Neuronal stem cell (in vitro differentiated cells): Measurements from ENCODE around the gene KIAA1586.

Source experiments
- DNase-seq: peaks from one replicate; pipeline ENCODE4 v3.0.0-alpha.2; 2013; ENCODE audit warnings: low spot score
- H2AFZ ChIP-seq: one replicate; pipeline ENCODE4 v1.6.1; 2013; ENCODE audit warnings: mild to moderate bottlenecking, low read length, inconsistent platforms
- H2AK5ac ChIP-seq: 2 replicates; pipeline ENCODE4 v1.6.1; 2013; ENCODE audit warnings: low read depth, mild to moderate bottlenecking, inconsistent platforms, low read length, moderate library complexity, mixed read lengths
- H2BK120ac ChIP-seq: 2 replicates; pipeline ENCODE4 v1.6.1; 2013; ENCODE audit warnings: low read depth, mild to moderate bottlenecking, inconsistent platforms, low read length, moderate library complexity, mixed read lengths
- H2BK12ac ChIP-seq: one replicate; pipeline ENCODE4 v1.6.1; 2013; ENCODE audit warnings: low read length, inconsistent platforms
- H2BK15ac ChIP-seq: 2 replicates; pipeline ENCODE4 v1.6.1; 2013; ENCODE audit warnings: mild to moderate bottlenecking, low read length, inconsistent platforms, mixed read lengths
- H2BK5ac ChIP-seq: one replicate; pipeline ENCODE4 v1.6.1; 2013; ENCODE audit warnings: inconsistent platforms, mild to moderate bottlenecking, low read length, moderate library complexity
- H3K14ac ChIP-seq: one replicate; pipeline ENCODE4 v1.6.1; 2013; ENCODE audit warnings: low read length, inconsistent platforms
- H3K18ac ChIP-seq: 2 replicates; pipeline ENCODE4 v1.6.1; 2013; ENCODE audit warnings: low read length, inconsistent platforms
- H3K23ac ChIP-seq: 2 replicates; pipeline ENCODE4 v1.6.1; 2013; ENCODE audit warnings: low read depth, mild to moderate bottlenecking, mixed read lengths, low read length, inconsistent platforms; ENCODE audit not compliant: poor library complexity
- H3K27ac ChIP-seq: replicated peaks from 3 replicates; pipeline ENCODE4 v1.5.1; 2013; ENCODE audit warnings: low read length, inconsistent platforms
- H3K27me3 ChIP-seq, 3 experiments: 2 replicates each; pipeline ENCODE4 v1.6.1; 2013; ENCODE audit warnings: low read length in 3 of 3, mild to moderate bottlenecking in 2 of 3, inconsistent platforms in 1 of 3, low read depth in 1 of 3, mixed read lengths in 1 of 3, moderate library complexity in 1 of 3; ENCODE audit not compliant: control insufficient read depth in 3 of 3, insufficient read depth in 3 of 3
- H3K36me3 ChIP-seq, 2 donors: replicated peaks in 1 of 2; 2 replicates each; pipeline ENCODE4 v1.6.1; 2013; ENCODE audit warnings: low read length in 2 of 2; ENCODE audit not compliant: control insufficient read depth in 2 of 2, insufficient read depth in 2 of 2
- H3K4ac ChIP-seq: 2 replicates; pipeline ENCODE4 v1.6.1; 2013; ENCODE audit warnings: inconsistent platforms, mild to moderate bottlenecking, low read length, moderate library complexity
- H3K4me1 ChIP-seq, 2 donors: 1 replicate in 1 of 2; 2 replicates in 1 of 2; pipeline ENCODE4 v1.6.1; 2013; ENCODE audit warnings: low read length in 2 of 2, low read depth in 1 of 2; ENCODE audit not compliant: control insufficient read depth in 2 of 2, insufficient read depth in 1 of 2
- H3K4me2 ChIP-seq: one replicate; pipeline ENCODE4 v1.6.1; 2013; ENCODE audit warnings: mild to moderate bottlenecking, low read length, inconsistent platforms; ENCODE audit not compliant: insufficient read depth, poor library complexity, severe bottlenecking
- H3K4me3 ChIP-seq, 2 donors: 2 replicates each; pipeline ENCODE4 v1.5.1; 2013; ENCODE audit warnings: low read length in 2 of 2, mild to moderate bottlenecking in 2 of 2, inconsistent platforms in 1 of 2, moderate library complexity in 1 of 2
- H3K79me1 ChIP-seq: one replicate; pipeline ENCODE4 v1.6.1; 2013; ENCODE audit warnings: low read depth, mild to moderate bottlenecking, inconsistent platforms, low read length, moderate library complexity
- H3K9ac ChIP-seq: one replicate; pipeline ENCODE4 v1.6.1; 2013; ENCODE audit warnings: mild to moderate bottlenecking, low read depth, low read length, inconsistent platforms; ENCODE audit not compliant: poor library complexity
- H3K9me3 ChIP-seq, 2 donors: replicated peaks in 1 of 2; 2 replicates each; pipeline versions ENCODE3 to v1.6.1; 2013; ENCODE audit warnings: low read length in 2 of 2, mild to moderate bottlenecking in 2 of 2, inconsistent platforms in 1 of 2, low read depth in 1 of 2, mixed read lengths in 1 of 2, moderate library complexity in 1 of 2; ENCODE audit not compliant: control insufficient read depth in 2 of 2, insufficient read depth in 1 of 2
- H4K8ac ChIP-seq: one replicate; pipeline ENCODE4 v1.6.1; 2013; ENCODE audit warnings: low read depth, mild to moderate bottlenecking, inconsistent platforms, low read length, moderate library complexity
- H4K91ac ChIP-seq: one replicate; pipeline ENCODE4 v1.6.1; 2013; ENCODE audit warnings: low read length, low read depth, mild to moderate bottlenecking, inconsistent platforms; ENCODE audit not compliant: poor library complexity
- WGBS, 2 donors: extraction: QIAGEN DNeasy Blood & Tissue Kit; methylation state at CpG; one replicate each; pipeline ENCODE4 v1.1.7; 2013; ENCODE audit warnings: missing lambda C conversion rate in 2 of 2, mixed read lengths in 1 of 2; ENCODE audit not compliant: insufficient read length in 2 of 2, insufficient replicate concordance in 1 of 2; ENCODE audit errors: extremely low coverage in 2 of 2; 5-methylcytosine and 5-hydroxymethylcytosine counted together

The KIAA1586 gene

DNA sequence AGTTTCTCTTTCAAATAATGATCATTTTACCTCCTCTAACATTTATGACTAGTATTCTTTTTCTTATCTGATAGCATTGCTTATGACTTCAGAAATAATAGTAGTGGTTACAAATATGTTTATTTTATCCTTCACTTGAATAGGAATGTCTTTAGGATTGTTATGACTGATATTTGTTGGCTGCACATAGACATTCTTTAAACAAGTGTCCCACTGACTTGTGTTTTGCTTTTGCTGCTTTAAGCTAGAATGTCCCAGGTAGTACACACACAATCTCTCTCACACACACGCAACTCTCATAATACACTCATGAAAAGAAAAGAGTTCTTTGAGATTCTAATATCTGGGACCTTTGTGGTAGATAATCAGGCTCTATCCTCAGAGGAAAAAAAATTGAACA, 21.6 kb downstream of the KIAA1586 start:
- no peak overlapping the region for H3K9ac ChIP-seq
- H2BK12ac ChIP-seq: no peak overlapping the region
- no peak overlapping the region for H2AFZ ChIP-seq
- peaks cover 4 to 38% of the 10 kb centered on the region in 2 donors for H3K36me3 ChIP-seq
- no peak overlapping the region for H4K8ac ChIP-seq
- DNase-seq: no peak
- H3K4me1 ChIP-seq: peaks cover 0 to 9% of the 10 kb centered on the region in 2 donors
- no peak overlapping the region for H3K18ac ChIP-seq
- no peak overlapping the region for H3K23ac ChIP-seq
- H2AK5ac ChIP-seq: no peak overlapping the region
- H2BK5ac ChIP-seq: no peak overlapping the region
- H3K79me1 ChIP-seq: no peaks in the 10 kb centered on the region
- no peak overlapping the region for H3K4ac ChIP-seq
- no peak overlapping the region for H3K14ac ChIP-seq
- H3K4me3 ChIP-seq: no peak overlapping the region
- H3K9me3 ChIP-seq: no peaks in the 10 kb centered on the region
- no peak overlapping the region for H4K91ac ChIP-seq
- H2BK15ac ChIP-seq: no peak overlapping the region
- H3K27ac ChIP-seq: no peak overlapping the region
- no CpG with 5 or more reads among the region's 1 CpG for WGBS, 2 donors
- no peak overlapping the region for H3K4me2 ChIP-seq
- no peak overlapping the region for H2BK120ac ChIP-seq
- no peaks in the 10 kb centered on the region for H3K27me3 ChIP-seq

DNA sequence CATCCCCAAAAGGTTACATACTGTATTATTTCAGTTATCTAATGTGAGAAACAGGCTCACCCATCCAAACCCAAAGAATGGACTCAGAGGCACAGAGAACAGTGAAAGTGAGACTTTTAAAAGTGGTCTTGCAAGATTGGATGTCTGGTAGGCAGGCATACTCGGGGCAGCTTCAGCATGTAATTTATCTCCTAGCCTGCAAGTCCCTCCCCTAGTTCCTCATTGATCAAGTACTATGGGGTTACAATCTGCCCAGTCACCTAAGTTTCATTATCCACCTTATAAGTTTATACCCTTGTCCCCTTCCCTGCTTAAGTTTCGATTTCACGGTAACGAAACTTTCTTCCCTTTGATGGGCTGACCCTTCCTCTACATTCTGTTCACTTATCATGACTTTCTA, 22.7 kb downstream of the KIAA1586 start:
- H2BK12ac ChIP-seq: no peak overlapping the region
- no peak overlapping the region for H3K4me2 ChIP-seq
- no peaks in the 10 kb centered on the region for H3K27me3 ChIP-seq
- no peak for DNase-seq
- no peak overlapping the region for H3K4me3 ChIP-seq
- no peak overlapping the region for H3K27ac ChIP-seq
- H2BK15ac ChIP-seq: no peak overlapping the region
- no CpG with 5 or more reads among the region's 4 CpGs for WGBS, 2 donors
- H2AFZ ChIP-seq: no peak overlapping the region
- H4K8ac ChIP-seq: no peak overlapping the region
- H3K79me1 ChIP-seq: no peaks in the 10 kb centered on the region
- H2BK5ac ChIP-seq: no peak overlapping the region
- no peak overlapping the region for H3K18ac ChIP-seq
- H3K23ac ChIP-seq: no peak overlapping the region
- peaks cover 2 to 33% of the 10 kb centered on the region in 2 donors for H3K36me3 ChIP-seq
- H3K4ac ChIP-seq: no peak overlapping the region
- H3K9ac ChIP-seq: no peak overlapping the region
- H4K91ac ChIP-seq: no peak overlapping the region
- peaks cover 0 to 9% of the 10 kb centered on the region in 2 donors for H3K4me1 ChIP-seq
- no peak overlapping the region for H2BK120ac ChIP-seq
- H3K9me3 ChIP-seq: no peaks in the 10 kb centered on the region
- no peak overlapping the region for H3K14ac ChIP-seq
- no peak overlapping the region for H2AK5ac ChIP-seq

DNA sequence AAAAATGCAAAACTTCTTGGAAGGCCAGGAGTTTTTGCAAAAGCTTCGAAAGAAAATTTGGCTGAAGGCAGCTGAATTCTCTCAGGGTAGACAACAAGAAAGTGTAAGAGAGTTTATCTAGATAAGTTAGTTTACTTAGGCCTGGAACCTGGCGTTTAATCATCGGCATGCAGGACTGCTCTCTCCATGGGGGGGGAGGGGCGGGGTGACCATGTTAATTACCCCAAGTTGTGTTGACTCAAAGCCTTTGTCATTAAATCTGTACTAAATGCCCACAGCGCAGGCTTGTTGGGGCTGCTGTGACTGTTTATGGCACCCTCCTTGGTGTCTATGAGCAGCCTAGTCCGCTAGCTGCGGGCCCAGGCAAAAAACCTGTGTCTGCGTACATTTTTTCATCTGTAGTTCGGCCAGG, 23.4 kb downstream of the KIAA1586 start:
- no peak overlapping the region for H2AK5ac ChIP-seq
- no peak overlapping the region for H4K8ac ChIP-seq
- no peak for DNase-seq
- no peak overlapping the region for H2BK5ac ChIP-seq
- no peaks in the 10 kb centered on the region for H3K27me3 ChIP-seq
- peaks cover 0 to 9% of the 10 kb centered on the region in 2 donors for H3K4me1 ChIP-seq
- no peak overlapping the region for H2AFZ ChIP-seq
- H3K18ac ChIP-seq: no peak overlapping the region
- no peak overlapping the region for H3K4me3 ChIP-seq
- H3K4ac ChIP-seq: no peak overlapping the region
- no peak overlapping the region for H2BK120ac ChIP-seq
- no peak overlapping the region for H3K9ac ChIP-seq
- H3K14ac ChIP-seq: no peak overlapping the region
- no peak overlapping the region for H4K91ac ChIP-seq
- no peak overlapping the region for H3K23ac ChIP-seq
- no peak overlapping the region for H2BK12ac ChIP-seq
- peaks cover 0 to 28% of the 10 kb centered on the region in 2 donors for H3K36me3 ChIP-seq
- no peaks in the 10 kb centered on the region for H3K9me3 ChIP-seq
- no peak overlapping the region for H2BK15ac ChIP-seq
- no peaks in the 10 kb centered on the region for H3K79me1 ChIP-seq
- peak overlapping the region; percentile 37 for H3K27ac ChIP-seq
- no CpG with 5 or more reads among the region's 9 CpGs for WGBS, 2 donors
- no peak overlapping the region for H3K4me2 ChIP-seq

DNA sequence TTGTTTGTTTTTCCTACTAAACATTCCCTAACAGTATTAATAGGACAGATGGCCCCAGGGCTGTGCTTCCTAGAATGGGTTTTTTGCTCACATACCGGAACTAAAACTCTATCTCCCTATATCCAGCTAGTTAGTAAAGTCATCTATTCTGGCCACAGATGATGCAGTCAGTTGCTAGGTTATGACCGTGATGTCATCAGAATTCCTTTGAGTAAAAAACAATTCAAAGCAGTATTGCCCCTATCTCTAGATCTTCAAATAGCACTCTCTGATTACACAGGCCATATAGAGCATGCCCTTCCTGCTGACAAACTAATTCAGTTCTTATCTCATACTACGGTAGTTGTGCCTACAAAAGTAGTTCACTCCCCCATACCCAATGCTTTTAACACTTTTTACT, 25.6 kb downstream of the KIAA1586 start:
- H2BK15ac ChIP-seq: no peak overlapping the region
- no peak overlapping the region for H3K14ac ChIP-seq
- no peak overlapping the region for H3K27ac ChIP-seq
- no peak overlapping the region for H3K9ac ChIP-seq
- no peak overlapping the region for H2BK120ac ChIP-seq
- peaks cover 0 to 9% of the 10 kb centered on the region in 2 donors for H3K4me1 ChIP-seq
- H3K4ac ChIP-seq: no peak overlapping the region
- no CpG with 5 or more reads among the region's 3 CpGs for WGBS, 2 donors
- H2BK12ac ChIP-seq: no peak overlapping the region
- H2AK5ac ChIP-seq: no peak overlapping the region
- H2BK5ac ChIP-seq: no peak overlapping the region
- H3K23ac ChIP-seq: no peak overlapping the region
- no peak overlapping the region for H2AFZ ChIP-seq
- no peak overlapping the region for H3K18ac ChIP-seq
- H3K79me1 ChIP-seq: no peaks in the 10 kb centered on the region
- no peak overlapping the region for H3K4me2 ChIP-seq
- no peaks in the 10 kb centered on the region for H3K9me3 ChIP-seq
- H4K8ac ChIP-seq: no peak overlapping the region
- H3K36me3 ChIP-seq: peaks cover 0 to 14% of the 10 kb centered on the region in 2 donors
- H3K27me3 ChIP-seq: no peaks in the 10 kb centered on the region
- no peak overlapping the region for H4K91ac ChIP-seq
- H3K4me3 ChIP-seq: no peak overlapping the region
- DNase-seq: no peak
